ENCODE results near the gene DOK3. TPM values are rescaled to one million over a fixed set of nuclear protein-coding genes. Genes with fewer than 3 reads are reported as not detected.

The DOK3 gene
- total and polyA plus RNA-seq, 7 donors = 3.0 to 20.2 (median 7.1) TPM

DNA sequence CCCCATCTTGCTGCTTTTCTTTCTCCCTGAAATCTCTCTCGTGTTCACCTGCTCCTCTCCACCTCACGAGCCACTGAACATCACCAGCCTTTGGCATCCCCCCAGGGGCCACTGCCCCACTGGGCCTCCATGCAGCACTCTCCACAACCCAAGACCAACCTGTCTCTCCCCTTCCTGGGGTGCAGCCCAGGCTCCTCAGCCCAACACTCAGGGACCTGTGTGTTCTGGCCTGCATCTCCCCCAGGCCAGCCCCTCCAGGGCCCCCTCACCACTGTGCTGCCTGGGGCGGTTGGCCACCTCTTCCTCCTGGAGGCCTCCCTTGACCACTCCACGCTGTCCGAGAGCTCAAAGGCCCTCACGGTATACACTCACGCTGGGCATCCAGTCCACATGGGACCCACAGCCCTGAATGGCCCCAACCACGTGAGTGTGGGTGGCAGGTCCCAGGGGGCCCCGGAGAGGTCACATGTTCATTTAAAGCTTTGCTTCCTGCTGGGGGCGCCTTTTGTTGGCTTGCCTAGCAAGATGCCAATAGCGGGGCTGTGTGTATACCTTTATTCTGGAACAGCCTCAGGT, 453 bp upstream of the DOK3 start:
- DNase-seq = no peak
- Histone ChIP-seq H3K27ac (peak overlapping the region in 3 of 4 donors; percentile 14 to 40 (median 38)), H3K27me3 (no peaks in the 10 kb centered on the region), H3K4me3 (peak overlapping the region in 1 of 4 donors; percentile 42), H3K9me3 (no peaks in the 10 kb centered on the region), H3K4me1 (peaks cover 0 to 5% (median under 1%) of the 10 kb centered on the region in 4 donors), H3K36me3 (peaks cover 28 to 51% (median 44%) of the 10 kb centered on the region in 4 donors)
- TF ChIP-seq POLR2A (IDR thresholded peaks at IDR 0.05) = no peak
- TF ChIP-seq, protein P1, sequence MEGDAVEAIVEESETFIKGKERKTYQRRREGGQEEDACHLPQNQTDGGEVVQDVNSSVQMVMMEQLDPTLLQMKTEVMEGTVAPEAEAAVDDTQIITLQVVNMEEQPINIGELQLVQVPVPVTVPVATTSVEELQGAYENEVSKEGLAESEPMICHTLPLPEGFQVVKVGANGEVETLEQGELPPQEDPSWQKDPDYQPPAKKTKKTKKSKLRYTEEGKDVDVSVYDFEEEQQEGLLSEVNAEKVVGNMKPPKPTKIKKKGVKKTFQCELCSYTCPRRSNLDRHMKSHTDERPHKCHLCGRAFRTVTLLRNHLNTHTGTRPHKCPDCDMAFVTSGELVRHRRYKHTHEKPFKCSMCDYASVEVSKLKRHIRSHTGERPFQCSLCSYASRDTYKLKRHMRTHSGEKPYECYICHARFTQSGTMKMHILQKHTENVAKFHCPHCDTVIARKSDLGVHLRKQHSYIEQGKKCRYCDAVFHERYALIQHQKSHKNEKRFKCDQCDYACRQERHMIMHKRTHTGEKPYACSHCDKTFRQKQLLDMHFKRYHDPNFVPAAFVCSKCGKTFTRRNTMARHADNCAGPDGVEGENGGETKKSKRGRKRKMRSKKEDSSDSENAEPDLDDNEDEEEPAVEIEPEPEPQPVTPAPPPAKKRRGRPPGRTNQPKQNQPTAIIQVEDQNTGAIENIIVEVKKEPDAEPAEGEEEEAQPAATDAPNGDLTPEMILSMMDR (IDR thresholded peaks at IDR 0.05) = no peak
- no peak for TF ChIP-seq EP300 (IDR thresholded peaks at IDR 0.05)
- TF ChIP-seq POLR2AphosphoS5 (IDR thresholded peaks at IDR 0.05) = no peak
- intact Hi-C loops (cut with DNase I) = loop anchor here (10.0 kb wide), 1 partner anchor 195 kb away; the partner anchor contains the start of gene MXD3
- 58 to 75% methylated on average over 11 of the region's 11 CpGs for WGBS, 2 donors

DNA sequence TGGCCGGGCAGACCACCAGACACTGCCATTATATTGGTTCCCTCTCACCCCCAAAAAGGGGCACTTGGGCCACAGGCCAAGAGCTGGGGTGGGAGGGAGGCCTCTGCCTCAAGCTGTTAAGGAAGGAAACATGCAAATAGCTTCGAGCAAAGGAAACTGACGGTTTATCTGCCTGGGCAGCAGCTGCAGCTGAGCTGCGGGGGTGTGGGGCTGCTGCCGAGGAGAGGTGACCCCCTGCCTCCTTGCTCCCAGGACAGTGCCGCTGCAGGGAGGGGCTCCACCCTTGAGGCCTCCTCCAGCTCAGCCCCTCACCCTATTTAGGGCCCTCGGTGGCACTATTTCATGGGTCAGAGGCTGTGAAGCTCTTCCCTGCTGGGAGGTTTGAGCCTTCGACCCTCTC, 789 bp downstream of the DOK3 start:
- Histone ChIP-seq H3K9me3 (no peaks in the 10 kb centered on the region), H3K27ac (peak overlapping the region; percentile 13 to 40 (median 34)), H3K36me3 (peaks cover 28 to 38% (median 33%) of the 10 kb centered on the region in 4 donors), H3K4me1 (no peaks in the 10 kb centered on the region), H3K27me3 (no peaks in the 10 kb centered on the region), H3K4me3 (peak overlapping the region in 3 of 4 donors; percentile 5 to 42 (median 28))
- intact Hi-C loops (cut with DNase I) = no loop called here
- WGBS, 2 donors = 48 to 77% methylated on average over 8 of the region's 8 CpGs
- no peak for TF ChIP-seq POLR2AphosphoS5 (IDR thresholded peaks at IDR 0.05)
- TF ChIP-seq EP300 (IDR thresholded peaks at IDR 0.05) = no peak
- TF ChIP-seq POLR2A (IDR thresholded peaks at IDR 0.05) = no peak
- TF ChIP-seq, protein P1 (IDR thresholded peaks at IDR 0.05) = no peak
- no peak for DNase-seq

DNA sequence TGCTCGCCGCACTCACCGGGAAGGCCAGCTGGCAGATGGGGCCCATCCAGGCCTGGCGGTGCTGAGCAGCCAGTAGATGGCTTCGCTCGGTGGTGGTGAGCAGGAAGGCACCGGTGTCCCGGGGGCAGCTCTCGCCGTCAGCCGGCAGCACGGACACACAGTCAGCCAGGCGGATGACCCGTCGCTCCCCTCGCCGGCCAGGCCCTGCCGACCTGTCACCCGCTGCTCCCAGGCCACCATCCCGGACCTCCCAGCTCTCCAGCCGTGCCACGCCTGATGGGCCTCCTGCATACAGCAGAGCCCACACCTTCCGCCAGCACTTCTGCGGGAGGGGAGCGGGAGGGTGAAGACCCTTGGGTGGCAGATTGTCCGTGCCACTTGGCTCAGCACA, 1.4 kb downstream of the DOK3 start:
- Histone ChIP-seq H3K4me1 (no peaks in the 10 kb centered on the region), H3K27me3 (no peaks in the 10 kb centered on the region), H3K36me3 (peaks cover 25 to 32% (median 27%) of the 10 kb centered on the region in 4 donors), H3K4me3 (peak overlapping the region in 2 of 4 donors; percentile 3 to 42), H3K27ac (no peak overlapping the region), H3K9me3 (no peaks in the 10 kb centered on the region)
- intact Hi-C loops (cut with DNase I) = no loop called here
- WGBS, 2 donors = 70 to 89% methylated on average over 26 of the region's 26 CpGs
- TF ChIP-seq, protein P1 (IDR thresholded peaks at IDR 0.05) = no peak
- TF ChIP-seq POLR2AphosphoS5 (IDR thresholded peaks at IDR 0.05) = no peak
- TF ChIP-seq EP300 (IDR thresholded peaks at IDR 0.05) = no peak
- no peak for TF ChIP-seq POLR2A (IDR thresholded peaks at IDR 0.05)
- DNase-seq = no peak

GRCh38 chr5:177507596-177508220, 1.9 kb downstream of the DOK3 start:
- Histone ChIP-seq H3K4me1 (no peaks in the 10 kb centered on the region), H3K9me3 (no peaks in the 10 kb centered on the region), H3K27me3 (no peaks in the 10 kb centered on the region), H3K36me3 (peaks cover 21 to 27% (median 23%) of the 10 kb centered on the region in 4 donors), H3K27ac (no peak overlapping the region), H3K4me3 (peak overlapping the region in 2 of 4 donors; percentile 3 to 42)
- intact Hi-C loops (cut with DNase I) = no loop called here
- WGBS, 2 donors = 65 to 85% methylated on average over 17 of the region's 17 CpGs
- no peak for DNase-seq
- TF ChIP-seq POLR2A (IDR thresholded peaks at IDR 0.05) = no peak
- TF ChIP-seq, protein P1 (IDR thresholded peaks at IDR 0.05) = no peak
- no peak for TF ChIP-seq EP300 (IDR thresholded peaks at IDR 0.05)
- no peak for TF ChIP-seq POLR2AphosphoS5 (IDR thresholded peaks at IDR 0.05)
